Measurements from ENCODE around the gene DHTKD1. TPM values are rescaled to one million over a fixed set of nuclear protein-coding genes. Genes with fewer than 3 reads are reported as not detected.

DHTKD1 gene
- total RNA-seq, 2 experiments from 2014 or later = 5.1 to 5.3 TPM

DNA sequence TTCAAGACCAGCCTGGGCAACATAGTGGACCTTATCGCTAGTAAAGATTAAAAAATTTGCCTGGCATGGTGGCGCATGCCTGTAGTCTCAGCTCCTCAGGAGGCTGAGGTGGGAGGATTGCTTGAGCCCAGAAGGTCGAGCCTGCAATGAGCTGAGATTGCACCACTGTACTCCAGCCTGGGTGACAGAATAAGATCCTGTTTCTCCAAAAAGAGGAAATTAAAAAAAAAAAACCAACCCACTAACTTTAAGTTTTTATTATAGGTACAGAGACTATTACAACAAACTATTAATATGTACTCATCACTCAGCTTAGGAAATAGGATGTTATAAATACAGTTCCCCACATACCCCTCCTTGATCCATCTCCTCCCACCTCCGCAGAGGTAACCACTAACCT is 30.2 kb downstream of the DHTKD1 start:
- Histone ChIP-seq H3K36me3 (ENCODE audit: insufficient read depth, low read length) (peaks cover 42% of the 10 kb centered on the region), H3K9me3 (ENCODE audit: control insufficient read depth in 1 of 2, insufficient read depth in 1 of 2, low read length in 2 of 2) (no peaks in the 10 kb centered on the region), H3K27ac (ENCODE audit: low read depth in 1 of 2, low read length in 2 of 2) (no peak overlapping the region), H3K4me1 (ENCODE audit: insufficient read depth, low read length) (no peaks in the 10 kb centered on the region), H3K27me3 (ENCODE audit: control insufficient read depth in 1 of 2, insufficient read depth in 2 of 2, low read length in 2 of 2) (no peaks in the 10 kb centered on the region), H3K4me3 (ENCODE audit: low read length) (no peak overlapping the region)
- Mint-ChIP-seq H3K27ac (no peak overlapping the region), H3K27me3 (no peaks in the 10 kb centered on the region), H3K4me1 (ENCODE audit: low read depth) (no peaks in the 10 kb centered on the region), H3K4me3 (no peak overlapping the region), H3K36me3 (ENCODE audit: low read depth) (peaks cover 79% of the 10 kb centered on the region), H3K9me3 (no peaks in the 10 kb centered on the region)
- TF ChIP-seq, protein P1, sequence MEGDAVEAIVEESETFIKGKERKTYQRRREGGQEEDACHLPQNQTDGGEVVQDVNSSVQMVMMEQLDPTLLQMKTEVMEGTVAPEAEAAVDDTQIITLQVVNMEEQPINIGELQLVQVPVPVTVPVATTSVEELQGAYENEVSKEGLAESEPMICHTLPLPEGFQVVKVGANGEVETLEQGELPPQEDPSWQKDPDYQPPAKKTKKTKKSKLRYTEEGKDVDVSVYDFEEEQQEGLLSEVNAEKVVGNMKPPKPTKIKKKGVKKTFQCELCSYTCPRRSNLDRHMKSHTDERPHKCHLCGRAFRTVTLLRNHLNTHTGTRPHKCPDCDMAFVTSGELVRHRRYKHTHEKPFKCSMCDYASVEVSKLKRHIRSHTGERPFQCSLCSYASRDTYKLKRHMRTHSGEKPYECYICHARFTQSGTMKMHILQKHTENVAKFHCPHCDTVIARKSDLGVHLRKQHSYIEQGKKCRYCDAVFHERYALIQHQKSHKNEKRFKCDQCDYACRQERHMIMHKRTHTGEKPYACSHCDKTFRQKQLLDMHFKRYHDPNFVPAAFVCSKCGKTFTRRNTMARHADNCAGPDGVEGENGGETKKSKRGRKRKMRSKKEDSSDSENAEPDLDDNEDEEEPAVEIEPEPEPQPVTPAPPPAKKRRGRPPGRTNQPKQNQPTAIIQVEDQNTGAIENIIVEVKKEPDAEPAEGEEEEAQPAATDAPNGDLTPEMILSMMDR (IDR thresholded peaks at IDR 0.05) = no peak
- DNase-seq (no peak), ATAC-seq (ENCODE audit: poor library complexity) (no peak)
- CTCF ChIA-PET = no interaction called here
- intact Hi-C loops (cut with DNase I, micrococcal nuclease) = no loop called here
- POLR2A ChIA-PET = no interaction called here

DNA sequence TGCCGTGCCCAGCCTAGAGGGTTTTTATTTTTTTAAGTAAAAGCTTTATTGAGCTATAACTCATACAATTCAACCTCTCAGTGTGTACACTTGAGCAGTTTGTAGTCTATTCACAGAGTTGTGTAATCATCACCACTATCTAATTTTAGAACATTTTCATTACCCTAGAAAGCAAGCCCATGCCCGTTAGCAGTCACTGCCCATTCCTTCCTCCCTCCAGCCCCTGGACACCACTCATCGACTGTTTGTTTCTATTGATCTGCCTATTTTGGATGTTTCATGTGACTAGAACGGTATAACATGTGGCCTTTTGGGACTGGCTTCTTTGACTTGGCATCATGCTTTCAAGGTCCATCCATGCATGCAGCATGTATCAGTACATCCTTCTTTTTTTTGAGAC is 35.0 kb downstream of the DHTKD1 start:
- H3K36me3 Mint-ChIP-seq (ENCODE audit: low read depth) = peaks cover 87% of the 10 kb centered on the region

DNA sequence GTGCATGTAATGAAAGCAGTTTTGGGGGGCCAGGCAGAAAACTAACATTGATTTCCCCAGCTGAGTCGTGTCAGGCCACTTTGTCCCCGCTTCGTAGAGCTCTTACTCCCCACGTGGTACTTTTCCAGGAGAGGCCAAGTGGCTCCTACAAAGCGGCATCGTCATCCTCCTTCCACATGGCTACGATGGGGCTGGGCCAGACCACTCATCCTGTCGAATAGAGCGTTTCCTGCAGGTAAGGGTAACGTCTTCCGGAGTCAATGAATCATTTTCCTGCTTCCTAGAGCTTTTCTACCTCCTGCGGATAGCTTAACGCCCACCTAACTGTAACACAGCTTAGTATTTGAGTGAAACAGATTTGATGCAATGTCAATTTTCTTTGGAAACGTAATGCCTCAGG is 39.0 kb downstream of the DHTKD1 start:
- H3K27me3 ChIP-seq (ENCODE audit: control insufficient read depth in 1 of 2, insufficient read depth in 2 of 2, low read length in 2 of 2) = no peaks in the 10 kb centered on the region
- H3K36me3 ChIP-seq (ENCODE audit: insufficient read depth, low read length) = peaks cover 33% of the 10 kb centered on the region
- H3K27me3 Mint-ChIP-seq = no peaks in the 10 kb centered on the region
- H3K27ac Mint-ChIP-seq = no peak overlapping the region
- H3K4me3 Mint-ChIP-seq = no peak overlapping the region
- CTCF ChIA-PET = no interaction called here
- peaks cover 79% of the 10 kb centered on the region for H3K36me3 Mint-ChIP-seq (ENCODE audit: low read depth)
- H3K27ac ChIP-seq (ENCODE audit: low read depth in 1 of 2, low read length in 2 of 2) = no peak overlapping the region
- H3K9me3 Mint-ChIP-seq = no peaks in the 10 kb centered on the region
- H3K4me1 Mint-ChIP-seq (ENCODE audit: low read depth) = peaks cover 6% of the 10 kb centered on the region
- no peak overlapping the region for H3K4me3 ChIP-seq (ENCODE audit: low read length)
- ATAC-seq (ENCODE audit: poor library complexity) (no peak), DNase-seq (no peak)
- H3K9me3 ChIP-seq (ENCODE audit: control insufficient read depth in 1 of 2, insufficient read depth in 1 of 2, low read length in 2 of 2) = no peaks in the 10 kb centered on the region
- TF ChIP-seq, protein P1 (IDR thresholded peaks at IDR 0.05) = no peak
- POLR2A ChIA-PET = no interaction called here
- intact Hi-C loops (cut with DNase I, micrococcal nuclease) = no loop called here
- H3K4me1 ChIP-seq (ENCODE audit: insufficient read depth, low read length) = peaks cover 7% of the 10 kb centered on the region

More for the DNA sequence above, 35.0 kb downstream of the DHTKD1 start:
- Histone ChIP-seq H3K36me3 (ENCODE audit: insufficient read depth, low read length) (peaks cover 38% of the 10 kb centered on the region), H3K4me3 (ENCODE audit: low read length) (no peak overlapping the region), H3K4me1 (ENCODE audit: insufficient read depth, low read length) (no peaks in the 10 kb centered on the region), H3K9me3 (ENCODE audit: control insufficient read depth in 1 of 2, insufficient read depth in 1 of 2, low read length in 2 of 2) (no peaks in the 10 kb centered on the region), H3K27ac (ENCODE audit: low read depth in 1 of 2, low read length in 2 of 2) (no peak overlapping the region), H3K27me3 (ENCODE audit: control insufficient read depth in 1 of 2, insufficient read depth in 2 of 2, low read length in 2 of 2) (no peaks in the 10 kb centered on the region)
- no peaks in the 10 kb centered on the region for H3K4me1 Mint-ChIP-seq (ENCODE audit: low read depth)
- TF ChIP-seq, protein P1 (IDR thresholded peaks at IDR 0.05) = no peak
- DNase-seq (no peak), ATAC-seq (ENCODE audit: poor library complexity) (no peak)
- H3K9me3 Mint-ChIP-seq = no peaks in the 10 kb centered on the region
- ChIA-PET POLR2A (no interaction called here), CTCF (no interaction called here)
- H3K27ac Mint-ChIP-seq = no peak overlapping the region
- no peaks in the 10 kb centered on the region for H3K27me3 Mint-ChIP-seq
- H3K4me3 Mint-ChIP-seq = no peak overlapping the region
- intact Hi-C loops (cut with DNase I, micrococcal nuclease) = no loop called here

Measured in CD4-positive, alpha-beta T cell (primary cell).